ENCODE results near the gene TTC36. TPM values are rescaled to one million over a fixed set of nuclear protein-coding genes. Genes with fewer than 3 reads are reported as not detected.

The TTC36 gene
- total RNA-seq, 1 donor from 2014 or later = not detected

DNA sequence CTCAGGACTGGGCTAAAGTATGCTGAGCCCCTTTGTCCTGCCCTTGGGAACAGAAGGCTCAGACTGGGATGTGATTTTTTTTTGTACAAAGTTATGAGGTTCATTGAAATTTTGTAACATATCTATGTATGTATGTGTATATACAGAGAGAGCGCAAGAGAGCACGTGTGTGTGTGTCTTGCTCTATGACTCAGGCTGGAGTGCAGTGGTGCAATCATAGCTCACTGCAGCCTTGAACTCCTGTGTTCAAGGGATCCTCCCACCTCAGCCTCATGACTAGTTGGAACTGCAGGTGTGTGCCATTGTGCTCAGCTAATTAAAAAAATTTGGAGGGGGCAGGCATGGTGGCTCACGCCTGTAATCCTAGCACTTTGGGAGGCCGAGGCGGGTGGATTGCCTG lies 9.5 kb downstream of the TTC36 start:
- Mint-ChIP-seq H3K4me1 (peaks cover 7% of the 10 kb centered on the region), H3K9me3 (no peaks in the 10 kb centered on the region), H3K36me3 (peaks cover 18% of the 10 kb centered on the region), H3K4me3 (no peak overlapping the region), H3K27ac (no peak overlapping the region), H3K27me3 (ENCODE audit: insufficient read depth, low read depth) (no peaks in the 10 kb centered on the region)
- Histone ChIP-seq H3K27ac (no peak overlapping the region), H3F3A (ENCODE audit: low read depth) (peaks cover 2% of the 10 kb centered on the region), H3K4me1 (peaks cover 5% of the 10 kb centered on the region), H3K79me2 (ENCODE audit: low read depth) (peaks cover 1% of the 10 kb centered on the region), H3K36me3 (no peaks in the 10 kb centered on the region), H3K4me3 (no peak overlapping the region), H3K9ac (no peak overlapping the region), H2AFZ (replicated peaks) (no peak overlapping the region), H3K4me2 (no peak overlapping the region), H3K27me3 (no peaks in the 10 kb centered on the region), H4K20me1 (ENCODE audit: low read depth) (no peaks in the 10 kb centered on the region), H3K9me3 (ENCODE audit: low read depth) (no peaks in the 10 kb centered on the region)
- DNase-seq (ENCODE audit: low spot score) = no peak
- TF ChIP-seq EZH2 (IDR thresholded peaks at IDR 0.05) (no peak), CTCF (IDR thresholded peaks at IDR 0.05) (no peak), EZH2phosphoT487 (IDR thresholded peaks at IDR 0.05) (no peak)

DNA sequence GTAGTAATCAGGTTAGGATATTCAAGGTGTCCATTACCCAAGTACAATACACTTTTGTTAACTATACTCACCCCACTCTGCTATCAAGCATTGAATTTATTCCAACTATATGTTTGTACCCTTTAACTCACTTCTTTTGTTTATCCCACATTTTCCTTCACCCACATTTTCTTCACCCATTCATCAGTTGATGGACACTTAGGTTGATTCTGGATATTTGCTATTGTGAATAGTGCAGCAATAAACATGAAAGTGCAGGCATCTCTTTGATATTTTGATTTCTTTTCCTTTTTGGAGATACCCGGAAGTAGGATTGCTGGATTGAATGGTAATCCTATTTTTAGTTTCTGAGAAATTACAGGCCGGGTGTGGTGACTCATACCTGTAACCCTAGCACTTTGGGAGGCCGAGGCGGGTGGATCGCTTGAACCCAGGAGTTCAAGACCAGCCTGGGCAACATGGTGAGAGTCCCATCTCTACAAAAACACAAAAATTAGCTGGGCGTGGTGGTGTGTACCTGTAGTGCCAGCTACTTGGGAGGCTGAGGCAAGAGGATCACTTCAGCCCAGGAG lies 10.2 kb downstream of the TTC36 start:
- Histone ChIP-seq H2AFZ (replicated peaks) (no peak overlapping the region), H3K9me3 (ENCODE audit: low read depth) (no peaks in the 10 kb centered on the region), H3K27ac (no peak overlapping the region), H3K36me3 (no peaks in the 10 kb centered on the region), H3K9ac (no peak overlapping the region), H3K4me1 (no peaks in the 10 kb centered on the region), H3K79me2 (ENCODE audit: low read depth) (no peaks in the 10 kb centered on the region), H3K27me3 (no peaks in the 10 kb centered on the region), H3F3A (ENCODE audit: low read depth) (no peaks in the 10 kb centered on the region), H3K4me3 (no peak overlapping the region), H3K4me2 (no peak overlapping the region), H4K20me1 (ENCODE audit: low read depth) (no peaks in the 10 kb centered on the region)
- TF ChIP-seq EZH2 (IDR thresholded peaks at IDR 0.05) = no peak
- TF ChIP-seq EZH2phosphoT487 (IDR thresholded peaks at IDR 0.05) = no peak
- no peak for TF ChIP-seq CTCF (IDR thresholded peaks at IDR 0.05)
- Mint-ChIP-seq H3K27me3 (ENCODE audit: insufficient read depth, low read depth) (no peaks in the 10 kb centered on the region), H3K36me3 (peaks cover 21% of the 10 kb centered on the region), H3K4me1 (peaks cover under 1% of the 10 kb centered on the region), H3K9me3 (no peaks in the 10 kb centered on the region), H3K27ac (no peak overlapping the region), H3K4me3 (no peak overlapping the region)
- DNase-seq (ENCODE audit: low spot score) = no peak

DNA sequence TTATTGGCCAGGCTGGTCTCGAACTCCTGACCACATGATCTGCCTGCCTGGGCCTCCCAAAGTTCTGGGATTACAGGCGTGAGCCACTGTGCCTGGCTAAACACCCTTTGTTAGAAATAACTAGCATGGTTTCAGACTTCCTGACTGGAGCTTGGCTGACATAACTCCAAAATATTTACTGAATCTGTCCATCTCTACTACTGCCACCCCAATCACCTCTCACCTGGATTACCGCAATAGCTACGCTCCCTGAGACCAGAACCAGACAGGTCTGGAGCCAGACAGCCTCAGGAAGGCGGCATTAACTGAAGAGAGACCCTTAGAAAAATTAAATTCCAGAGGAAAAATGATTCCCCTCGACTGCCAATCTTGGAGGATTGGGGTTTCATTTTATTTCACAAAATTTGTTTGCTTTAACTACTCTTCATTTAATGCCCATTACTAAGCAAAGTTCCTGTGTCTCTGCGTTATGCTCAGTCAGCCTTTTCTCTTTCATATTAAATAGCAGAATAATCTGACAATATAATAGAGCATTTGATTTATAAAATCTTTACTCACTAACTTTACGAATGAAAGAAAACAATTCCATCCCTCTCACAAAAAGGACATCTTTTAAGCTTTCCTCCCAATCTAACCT lies 16.9 kb downstream of the TTC36 start:
- Histone ChIP-seq H2AFZ (replicated peaks) (no peak overlapping the region), H4K20me1 (ENCODE audit: low read depth) (no peaks in the 10 kb centered on the region), H3K27ac (no peak overlapping the region), H3K79me2 (ENCODE audit: low read depth) (no peaks in the 10 kb centered on the region), H3K4me2 (no peak overlapping the region), H3K4me3 (no peak overlapping the region), H3K27me3 (no peaks in the 10 kb centered on the region), H3K9me3 (ENCODE audit: low read depth) (no peaks in the 10 kb centered on the region), H3K4me1 (no peaks in the 10 kb centered on the region), H3F3A (ENCODE audit: low read depth) (no peaks in the 10 kb centered on the region), H3K36me3 (no peaks in the 10 kb centered on the region), H3K9ac (no peak overlapping the region)
- H3K4me1 Mint-ChIP-seq = no peaks in the 10 kb centered on the region
- H3K27me3 Mint-ChIP-seq (ENCODE audit: insufficient read depth, low read depth) = no peaks in the 10 kb centered on the region
- no peak overlapping the region for H3K4me3 Mint-ChIP-seq
- no peaks in the 10 kb centered on the region for H3K9me3 Mint-ChIP-seq
- DNase-seq (ENCODE audit: low spot score) = no peak
- peaks cover 21% of the 10 kb centered on the region for H3K36me3 Mint-ChIP-seq
- no peak overlapping the region for H3K27ac Mint-ChIP-seq
- TF ChIP-seq CTCF (IDR thresholded peaks at IDR 0.05) = no peak
- TF ChIP-seq EZH2 (IDR thresholded peaks at IDR 0.05) = no peak
- no peak for TF ChIP-seq EZH2phosphoT487 (IDR thresholded peaks at IDR 0.05)
